H9 (cell line): ENCODE results near the gene SLC28A3. TPM values are rescaled to one million over a fixed set of nuclear protein-coding genes. Genes with fewer than 3 reads are reported as not detected.

Experiments
- DNase-seq: peaks from one replicate; pipeline ENCODE4 v3.0.0-alpha.2; 2017
- H2AFZ ChIP-seq: one replicate; pipeline ENCODE4 v1.6.1; 2013; ENCODE audit warnings: mild to moderate bottlenecking, low read length, control low read depth, moderate library complexity
- H2AK5ac ChIP-seq: 2 replicates; pipeline ENCODE4 v1.6.1; 2013; ENCODE audit warnings: low read length, control low read depth, mixed read lengths; ENCODE audit not compliant: insufficient read length
- H2BK120ac ChIP-seq: one replicate; pipeline ENCODE4 v1.6.1; 2013; ENCODE audit warnings: low read depth, mild to moderate bottlenecking, low read length, control low read depth, inconsistent platforms; ENCODE audit not compliant: poor library complexity, severe bottlenecking
- H2BK12ac ChIP-seq: 2 replicates; pipeline ENCODE4 v1.6.1; 2013; ENCODE audit warnings: low read length, control low read depth, mixed read lengths, low read depth; ENCODE audit not compliant: insufficient read length
- H2BK15ac ChIP-seq: 2 replicates; pipeline ENCODE4 v1.6.1; 2013; ENCODE audit warnings: low read depth, low read length, control low read depth
- H2BK20ac ChIP-seq: one replicate; pipeline ENCODE4 v1.6.1; 2013; ENCODE audit warnings: low read depth, mild to moderate bottlenecking, low read length, control low read depth, inconsistent platforms; ENCODE audit not compliant: poor library complexity, severe bottlenecking
- H2BK5ac ChIP-seq: 2 replicates; pipeline ENCODE4 v1.6.1; 2013; ENCODE audit warnings: low read length, control low read depth, mixed read lengths; ENCODE audit not compliant: insufficient read length
- H3K14ac ChIP-seq: 2 replicates; pipeline ENCODE4 v1.6.1; 2013; ENCODE audit warnings: low read length, control low read depth; ENCODE audit not compliant: insufficient read depth
- H3K18ac ChIP-seq: 2 replicates; pipeline ENCODE4 v1.6.1; 2013; ENCODE audit warnings: low read depth, mild to moderate bottlenecking, mixed read lengths, low read length, control low read depth; ENCODE audit not compliant: insufficient read length
- H3K23ac ChIP-seq: 2 replicates; pipeline ENCODE4 v1.6.1; 2013; ENCODE audit warnings: low read length, control low read depth, mixed read lengths, low read depth; ENCODE audit not compliant: insufficient read length
- H3K23me2 ChIP-seq: 2 replicates; pipeline ENCODE4 v1.6.1; 2013; ENCODE audit warnings: low read depth, mild to moderate bottlenecking, mixed read lengths, low read length, control low read depth; ENCODE audit not compliant: insufficient read length, poor library complexity, severe bottlenecking
- H3K27ac ChIP-seq: 2 replicates; pipeline ENCODE4 v1.5.1; 2013; ENCODE audit warnings: low read length, control low read depth, mixed read lengths, low read depth; ENCODE audit not compliant: insufficient read length
- H3K27me3 ChIP-seq: 2 replicates; pipeline ENCODE4 v1.6.1; 2013; ENCODE audit warnings: low read length, control low read depth, inconsistent platforms; ENCODE audit not compliant: insufficient read depth
- H3K4ac ChIP-seq: 2 replicates; pipeline ENCODE4 v1.6.1; 2013; ENCODE audit warnings: low read depth, mild to moderate bottlenecking, control low read depth, inconsistent platforms, low read length, moderate library complexity
- H3K4me1 ChIP-seq: 2 replicates; pipeline ENCODE4 v1.6.1; 2013; ENCODE audit warnings: low read length, control low read depth, inconsistent platforms; ENCODE audit not compliant: insufficient read depth
- H3K4me2 ChIP-seq: 2 replicates; pipeline ENCODE4 v1.6.1; 2013; ENCODE audit warnings: low read length, control low read depth, mixed read lengths; ENCODE audit not compliant: insufficient read length, insufficient read depth
- H3K56ac ChIP-seq: 2 replicates; pipeline ENCODE4 v1.6.1; 2013; ENCODE audit warnings: low read depth, mild to moderate bottlenecking, mixed read lengths, low read length, control low read depth; ENCODE audit not compliant: insufficient read length
- H3K79me1 ChIP-seq: 2 replicates; pipeline ENCODE4 v1.6.1; 2013; ENCODE audit warnings: low read depth, mild to moderate bottlenecking, moderate library complexity, low read length, control low read depth, inconsistent platforms; ENCODE audit not compliant: insufficient read depth, poor library complexity, severe bottlenecking
- H3K79me2 ChIP-seq: 2 replicates; pipeline ENCODE4 v1.6.1; 2013; ENCODE audit warnings: low read length, control low read depth, inconsistent platforms; ENCODE audit not compliant: insufficient read depth
- H3K9ac ChIP-seq: 2 replicates; pipeline ENCODE4 v1.6.1; 2013; ENCODE audit warnings: low read length, control low read depth, mixed read lengths; ENCODE audit not compliant: insufficient read length; ENCODE audit errors: extremely low read depth
- H3K9me3 ChIP-seq: one replicate; pipeline ENCODE4 v1.6.1; 2013; ENCODE audit warnings: low read depth, low read length, inconsistent platforms; ENCODE audit not compliant: control insufficient read depth
- H3T11ph ChIP-seq: one replicate; pipeline ENCODE4 v1.6.1; 2013; ENCODE audit warnings: mild to moderate bottlenecking, low read length, control low read depth, inconsistent platforms
- H4K20me1 ChIP-seq: one replicate; pipeline ENCODE4 v1.6.1; 2013; ENCODE audit not compliant: control insufficient read depth, insufficient read length, insufficient read depth
- H4K5ac ChIP-seq: 2 replicates; pipeline ENCODE4 v1.6.1; 2013; ENCODE audit warnings: low read depth, mild to moderate bottlenecking, mixed read lengths, low read length, control low read depth; ENCODE audit not compliant: insufficient read length
- H4K8ac ChIP-seq: replicated peaks from 2 replicates; pipeline ENCODE4 v1.6.1; 2013; ENCODE audit warnings: low read length, control low read depth, mixed read lengths, low read depth; ENCODE audit not compliant: insufficient read length
- H4K91ac ChIP-seq: 2 replicates; pipeline ENCODE4 v1.6.1; 2013; ENCODE audit warnings: low read depth, mild to moderate bottlenecking, moderate library complexity, mixed read lengths, low read length, control low read depth; ENCODE audit not compliant: insufficient read length
- H3K27ac Mint-ChIP-seq, 3 experiments: 2 replicates in 2 of 3; 3 replicates in 1 of 3; pipeline ENCODE4 v1.8.0; 2020 to 2021; ENCODE audit warnings: mixed read lengths in 3 of 3, mild to moderate bottlenecking in 1 of 3, moderate library complexity in 1 of 3
- H3K27me3 Mint-ChIP-seq: 2 replicates; pipeline ENCODE4 v1.8.0; 2021; ENCODE audit warnings: low read depth, mild to moderate bottlenecking, moderate library complexity, mixed read lengths
- H3K36me3 Mint-ChIP-seq, 3 experiments: 2 replicates in 2 of 3; 3 replicates in 1 of 3; pipeline ENCODE4 v1.8.0; 2020 to 2021; ENCODE audit warnings: low read depth in 3 of 3, mixed read lengths in 3 of 3; ENCODE audit not compliant: insufficient read depth in 1 of 3
- H3K4me1 Mint-ChIP-seq, 2 experiments: 2 replicates each; pipeline ENCODE4 v1.8.0; 2020; ENCODE audit warnings: mixed read lengths in 2 of 2
- H3K4me3 Mint-ChIP-seq, 2 experiments: 2 replicates in 1 of 2; 3 replicates in 1 of 2; pipeline ENCODE4 v1.8.0; 2020 to 2021; ENCODE audit warnings: mild to moderate bottlenecking in 2 of 2, mixed read lengths in 2 of 2, moderate library complexity in 1 of 2
- H3K9me3 Mint-ChIP-seq, 2 experiments: 2 replicates in 1 of 2; 3 replicates in 1 of 2; pipeline ENCODE4 v1.8.0; 2020; ENCODE audit warnings: mild to moderate bottlenecking in 2 of 2, mixed read lengths in 2 of 2, moderate library complexity in 1 of 2
- WGBS: extraction: QIAGEN DNeasy Blood & Tissue Kit; methylation state at CpG from one replicate; pipeline ENCODE4 v1.1.7; 2013; ENCODE audit warnings: missing lambda C conversion rate, low lambda C conversion rate, mixed read lengths; ENCODE audit not compliant: insufficient read length; ENCODE audit errors: extremely low coverage; 5-methylcytosine and 5-hydroxymethylcytosine counted together
- total RNA-seq: library from RNA; stranded (reverse); gene quantifications from 2 replicates; pipeline ENCODE4 v1.2.1, GENCODE V29; 2021
- TF ChIP-seq, protein P1 (sequence below): fragments of 200-600 bp; sonication (generic); conservative IDR thresholded peaks from 3 replicates; pipeline ENCODE4 v1.8.0; 2021; ENCODE audit warnings: antibody characterized with exemption, mild to moderate bottlenecking

The SLC28A3 gene
- total RNA-seq, 1 experiment from 2014 or later: not detected

DNA sequence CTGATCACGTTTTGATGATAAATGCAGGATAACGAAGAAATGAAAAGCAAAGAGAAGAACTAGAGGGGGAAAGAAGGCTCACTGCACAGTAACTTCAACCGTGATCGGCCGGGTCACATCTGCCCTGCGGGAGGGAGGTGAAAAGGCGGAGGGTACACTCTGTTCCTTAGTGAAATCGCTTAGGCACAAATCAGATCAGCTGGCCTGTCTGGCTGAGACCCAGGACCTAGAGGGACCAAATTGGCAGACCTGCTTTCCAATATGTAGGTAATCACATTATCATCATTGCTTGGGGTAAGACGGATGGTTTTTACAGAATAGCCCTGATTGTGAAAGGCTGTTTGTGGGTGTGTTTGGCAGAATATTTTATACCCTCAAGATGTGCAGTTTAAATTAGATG, 82.2 kb downstream of the SLC28A3 start:
- Histone ChIP-seq H3K79me2 (no peaks in the 10 kb centered on the region), H2BK120ac (no peak overlapping the region), H2BK20ac (no peak overlapping the region), H3K9ac (no peak overlapping the region), H3T11ph (no peak overlapping the region), H3K14ac (no peak overlapping the region), H3K23me2 (no peaks in the 10 kb centered on the region), H2AFZ (no peak overlapping the region), H2BK5ac (no peak overlapping the region), H3K4me1 (no peaks in the 10 kb centered on the region), H3K27ac (no peak overlapping the region), H3K79me1 (no peaks in the 10 kb centered on the region), H3K27me3 (no peaks in the 10 kb centered on the region), H4K20me1 (no peaks in the 10 kb centered on the region), H3K18ac (no peak overlapping the region), H4K91ac (no peak overlapping the region), H2BK12ac (no peak overlapping the region), H3K4ac (no peak overlapping the region), H3K23ac (no peak overlapping the region), H3K4me2 (no peak overlapping the region), H3K56ac (no peak overlapping the region), H2AK5ac (no peak overlapping the region), H4K5ac (no peak overlapping the region), H3K9me3 (no peaks in the 10 kb centered on the region), H4K8ac (no peak overlapping the region), H2BK15ac (no peak overlapping the region)
- H3K9me3 Mint-ChIP-seq: no peaks in the 10 kb centered on the region
- peaks cover 20% of the 10 kb centered on the region for H3K27me3 Mint-ChIP-seq
- DNase-seq: no peak
- no peaks in the 10 kb centered on the region for H3K36me3 Mint-ChIP-seq
- no peak overlapping the region for H3K27ac Mint-ChIP-seq
- WGBS: no CpG with 5 or more reads among the region's 9 CpGs
- H3K4me3 Mint-ChIP-seq: no peak overlapping the region
- TF ChIP-seq, protein P1, sequence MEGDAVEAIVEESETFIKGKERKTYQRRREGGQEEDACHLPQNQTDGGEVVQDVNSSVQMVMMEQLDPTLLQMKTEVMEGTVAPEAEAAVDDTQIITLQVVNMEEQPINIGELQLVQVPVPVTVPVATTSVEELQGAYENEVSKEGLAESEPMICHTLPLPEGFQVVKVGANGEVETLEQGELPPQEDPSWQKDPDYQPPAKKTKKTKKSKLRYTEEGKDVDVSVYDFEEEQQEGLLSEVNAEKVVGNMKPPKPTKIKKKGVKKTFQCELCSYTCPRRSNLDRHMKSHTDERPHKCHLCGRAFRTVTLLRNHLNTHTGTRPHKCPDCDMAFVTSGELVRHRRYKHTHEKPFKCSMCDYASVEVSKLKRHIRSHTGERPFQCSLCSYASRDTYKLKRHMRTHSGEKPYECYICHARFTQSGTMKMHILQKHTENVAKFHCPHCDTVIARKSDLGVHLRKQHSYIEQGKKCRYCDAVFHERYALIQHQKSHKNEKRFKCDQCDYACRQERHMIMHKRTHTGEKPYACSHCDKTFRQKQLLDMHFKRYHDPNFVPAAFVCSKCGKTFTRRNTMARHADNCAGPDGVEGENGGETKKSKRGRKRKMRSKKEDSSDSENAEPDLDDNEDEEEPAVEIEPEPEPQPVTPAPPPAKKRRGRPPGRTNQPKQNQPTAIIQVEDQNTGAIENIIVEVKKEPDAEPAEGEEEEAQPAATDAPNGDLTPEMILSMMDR: no peak
- H3K4me1 Mint-ChIP-seq: peaks cover 9 to 10% of the 10 kb centered on the region in 2 experiments
